ENCODE results near the gene FRMPD1.

DNA sequence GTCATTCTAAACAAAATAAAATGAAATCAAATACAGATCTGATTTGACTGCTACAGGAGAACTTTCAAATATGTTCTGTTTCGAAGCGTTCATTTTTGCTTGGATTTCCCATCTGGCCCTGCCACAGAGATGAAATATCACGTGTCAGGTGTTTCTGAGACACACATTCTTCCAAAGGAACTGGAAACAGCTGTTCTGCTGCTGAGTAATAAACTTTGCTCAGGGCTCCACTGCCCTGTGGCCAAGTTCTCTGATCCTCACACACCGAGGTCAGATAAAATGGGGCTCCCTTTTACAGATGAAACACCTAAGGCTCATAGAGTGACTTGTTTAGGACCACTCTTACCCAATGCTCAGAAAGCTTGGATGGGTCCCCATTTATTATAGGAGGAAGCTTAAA is 42.5 kb downstream of the FRMPD1 start:
- TF ChIP-seq, protein P1, sequence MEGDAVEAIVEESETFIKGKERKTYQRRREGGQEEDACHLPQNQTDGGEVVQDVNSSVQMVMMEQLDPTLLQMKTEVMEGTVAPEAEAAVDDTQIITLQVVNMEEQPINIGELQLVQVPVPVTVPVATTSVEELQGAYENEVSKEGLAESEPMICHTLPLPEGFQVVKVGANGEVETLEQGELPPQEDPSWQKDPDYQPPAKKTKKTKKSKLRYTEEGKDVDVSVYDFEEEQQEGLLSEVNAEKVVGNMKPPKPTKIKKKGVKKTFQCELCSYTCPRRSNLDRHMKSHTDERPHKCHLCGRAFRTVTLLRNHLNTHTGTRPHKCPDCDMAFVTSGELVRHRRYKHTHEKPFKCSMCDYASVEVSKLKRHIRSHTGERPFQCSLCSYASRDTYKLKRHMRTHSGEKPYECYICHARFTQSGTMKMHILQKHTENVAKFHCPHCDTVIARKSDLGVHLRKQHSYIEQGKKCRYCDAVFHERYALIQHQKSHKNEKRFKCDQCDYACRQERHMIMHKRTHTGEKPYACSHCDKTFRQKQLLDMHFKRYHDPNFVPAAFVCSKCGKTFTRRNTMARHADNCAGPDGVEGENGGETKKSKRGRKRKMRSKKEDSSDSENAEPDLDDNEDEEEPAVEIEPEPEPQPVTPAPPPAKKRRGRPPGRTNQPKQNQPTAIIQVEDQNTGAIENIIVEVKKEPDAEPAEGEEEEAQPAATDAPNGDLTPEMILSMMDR (IDR thresholded peaks at IDR 0.05) = no peak
- TF ChIP-seq POLR2A (IDR thresholded peaks at IDR 0.05) = no peak
